K562 (cell line): ENCODE measurements around the gene C14orf180. TPM values are rescaled to one million over a fixed set of nuclear protein-coding genes. Genes with fewer than 3 reads are reported as not detected.

ENCODE experiments used
- ATAC-seq: fragments of 200-7000 bp; cut with Tn5 transposase; 3 replicates; pipeline ENCODE4 v1.9.1; 2020; ENCODE audit warnings: moderate library complexity
- BruUV-seq: library from RNA; stranded (reverse); fragments of 400-500 nt; replicated peaks from 2 replicates; lab custom pipeline; 2021; lab: Mats Ljungman, UMichigan
- CTCF ChIA-PET: fragments of 300-600 bp; formaldehyde crosslinking; extraction: SDS; loops from one replicate; lab custom pipeline; 2021; ENCODE audit warnings: low intra/inter-chr PET ratio; lab: Yijun Ruan, JAX
- POLR2A ChIA-PET: fragments of 300-600, 350-650 bp; sonication (Branson Sonifier 250); formaldehyde crosslinking; extraction: SDS; loops from one replicate; lab custom pipeline; 2021; ENCODE audit warnings: antibody characterized with exemption, inconsistent platforms; lab: Yijun Ruan, JAX
- DNase-seq, 4 experiments: peaks; one replicate each; pipeline versions ENCODE4 v3.0.0 to v3.0.0-alpha.2; 2011 to 2018; ENCODE audit warnings: low spot score in 3 of 4, mixed read lengths in 3 of 4; ENCODE audit errors: extremely low read depth in 1 of 4
- FAIRE-seq: peaks from 2 replicates; lab custom pipeline; 2011; peaks lifted over from hg19 to GRCh38; lab: Jason Lieb, UNC
- H2AFZ ChIP-seq: 2 replicates; pipeline ENCODE4 v1.6.0; 2011; ENCODE audit warnings: low read depth, low read length, control low read depth, inconsistent platforms
- H3K27ac ChIP-seq: fragments of 200-600 bp; 3 replicates; pipeline ENCODE4 v1.8.0; 2011; ENCODE audit warnings: low read depth, mild to moderate bottlenecking, control low read depth, inconsistent platforms, low read length, moderate library complexity, mixed read lengths; ENCODE audit errors: extremely low read depth
- H3K27me3 ChIP-seq, 2 experiments: fragments of 300-600 bp in 1 of 2; 2 replicates in 1 of 2; 3 replicates in 1 of 2; pipeline versions ENCODE4 v1.6.0 to v1.8.0; 2011; ENCODE audit warnings: inconsistent platforms in 2 of 2, low read length in 2 of 2, mild to moderate bottlenecking in 1 of 2, mixed read lengths in 1 of 2, moderate library complexity in 1 of 2; ENCODE audit not compliant: control insufficient read depth in 2 of 2, insufficient read depth in 2 of 2
- H3K36me3 ChIP-seq: fragments of 300-600 bp; 3 replicates; pipeline ENCODE4 v1.8.0; 2011; ENCODE audit warnings: mild to moderate bottlenecking, low read length, inconsistent platforms; ENCODE audit not compliant: control insufficient read depth, insufficient read depth
- H3K4me1 ChIP-seq, 2 experiments: fragments of 200-600 bp in 1 of 2; replicated peaks in 1 of 2; 2 replicates in 1 of 2; 3 replicates in 1 of 2; pipeline versions ENCODE4 v1.5.1 to v1.8.0; 2011; ENCODE audit warnings: inconsistent platforms in 2 of 2, low read length in 2 of 2, mild to moderate bottlenecking in 1 of 2, mixed read lengths in 1 of 2, moderate library complexity in 1 of 2; ENCODE audit not compliant: control insufficient read depth in 2 of 2, insufficient read depth in 2 of 2
- H3K4me2 ChIP-seq: 2 replicates; pipeline ENCODE4 v1.6.1; 2011; ENCODE audit warnings: low read length, control low read depth, inconsistent platforms, mixed read lengths; ENCODE audit not compliant: insufficient read depth
- H3K4me3 ChIP-seq: fragments of 200-600 bp; sonication (generic), shearing (Covaris generic); 2 replicates; pipeline ENCODE4 v1.5.1; 2016; ENCODE audit warnings: control low read depth, inconsistent platforms
- H3K79me2 ChIP-seq: fragments of 200-600 bp; 3 replicates; pipeline ENCODE4 v1.8.0; 2011; ENCODE audit warnings: low read length, inconsistent platforms; ENCODE audit not compliant: control insufficient read depth, insufficient read depth
- H3K9ac ChIP-seq, 2 experiments: 2 replicates each; pipeline versions ENCODE4 v1.6.0 to v1.6.1; 2011; ENCODE audit warnings: low read depth in 2 of 2, low read length in 2 of 2, control low read depth in 1 of 2, inconsistent platforms in 1 of 2, mild to moderate bottlenecking in 1 of 2, mixed read lengths in 1 of 2; ENCODE audit not compliant: insufficient read depth in 1 of 2
- H3K9me1 ChIP-seq: one replicate; pipeline ENCODE4 v1.6.0; 2011; ENCODE audit warnings: inconsistent platforms, mild to moderate bottlenecking, low read length, moderate library complexity; ENCODE audit not compliant: control insufficient read depth, insufficient read depth
- H3K9me3 ChIP-seq: replicated peaks from 2 replicates; pipeline ENCODE4 v1.5.1; 2011; ENCODE audit warnings: low read depth, low read length, inconsistent platforms; ENCODE audit not compliant: control insufficient read depth, insufficient read depth
- H4K20me1 ChIP-seq: replicated peaks from 2 replicates; pipeline ENCODE4 v1.6.1; 2011; ENCODE audit warnings: low read length, inconsistent platforms, mixed read lengths; ENCODE audit not compliant: control insufficient read depth, insufficient read depth
- CTCFL ChIP-seq: IDR thresholded peaks from 2 replicates; pipeline ENCODE4 v1.6.1; 2011; ENCODE audit warnings: borderline replicate concordance, low read depth, mild to moderate bottlenecking, moderate library complexity, low read length; ENCODE audit not compliant: insufficient read depth, poor library complexity, severe bottlenecking
- KHSRP ChIP-seq: fragments of 450-650 bp; IDR thresholded peaks from 2 replicates; pipeline ENCODE4 v1.6.1; 2017
- PHB ChIP-seq: fragments of 250-450 bp; sonication (Bioruptor Pico); IDR thresholded peaks from 2 replicates; pipeline ENCODE4 v1.5.0; 2021
- RBM15 ChIP-seq: fragments of 200-400 bp; formaldehyde crosslinking; IDR thresholded peaks from 2 replicates; pipeline ENCODE4 v1.6.1; 2018; ENCODE audit warnings: mild to moderate bottlenecking, low read length, moderate library complexity; ENCODE audit not compliant: insufficient read depth
- SP2 ChIP-seq: IDR thresholded peaks from 2 replicates; pipeline ENCODE4 v1.6.1; 2011; ENCODE audit warnings: mild to moderate bottlenecking, low read depth, low read length, moderate library complexity; ENCODE audit not compliant: poor library complexity, severe bottlenecking; ENCODE audit errors: extremely low read depth
- ZNF280A ChIP-seq: fragments of 450-650 bp; IDR thresholded peaks from 2 replicates; pipeline ENCODE4 v1.6.1; 2018; ENCODE audit warnings: mild to moderate bottlenecking, low read depth; ENCODE audit not compliant: partially characterized antibody
- ZNF398 ChIP-seq: fragments of 250-450 bp; sonication (Bioruptor Pico); IDR thresholded peaks from 2 replicates; pipeline ENCODE4 v1.8.0; 2021; ENCODE audit warnings: moderate library complexity, mild to moderate bottlenecking, inconsistent platforms
- WGBS: fragments of 100-300 bp; shearing (Covaris generic); methylation state at CpG from one replicate; pipeline ENCODE4 v1.1.6; 2016; ENCODE audit warnings: low coverage, mixed read lengths; ENCODE audit not compliant: insufficient coverage; ENCODE audit errors: missing lambda C conversion rate; 5-methylcytosine and 5-hydroxymethylcytosine counted together
- in situ Hi-C: fragments of 300-500 bp; cut with MboI; formaldehyde crosslinking; loops from 4 replicates; pipeline ENCODE4 v1.15.0; 2018; ENCODE audit warnings: inconsistent platforms, mixed read lengths
- intact Hi-C: fragments of 100-400 bp; cut with micrococcal nuclease; formaldehyde crosslinking; loops from 2 replicates; pipeline ENCODE4 v1.14.2; 2022
- polyA plus RNA-seq, 8 experiments: library from polyadenylated mRNA; depleted of rRNA in 4 of 8; stranded (reverse) in 5 of 8; unstranded in 3 of 8; fragments of >200 nt; fragmentation: Nextera tagmentation in 2 of 8; fragmentation: Illumina TruSeq in 1 of 8; extraction: Ambion mirVana in 2 of 8; extraction: Trizol in 1 of 8; gene quantifications; 2 replicates each; pipeline versions ENCODE4 v1.2.1 to v1.2.3, GENCODE V29; 2011 to 2014; ENCODE audit warnings: inconsistent platforms in 1 of 8, missing spikeins in 1 of 8
- total RNA-seq, 7 experiments: library from RNA; depleted of rRNA in 6 of 7; stranded (reverse); fragments of >200 nt in 6 of 7; fragmentation: Illumina TruSeq in 2 of 7; extraction: Trizol in 2 of 7; gene quantifications; 2 replicates each; pipeline versions ENCODE4 v1.2.1 to v1.2.3, GENCODE V29; 2011 to 2021; ENCODE audit warnings: low replicate concordance in 1 of 7

Gene C14orf180
- total and polyA plus RNA-seq, 9 of the 15 experiments (the other 6 are each of a cell fraction or from before 2014, with no cell fraction given), result not detected

- intact Hi-C loops (no loop called here), in situ Hi-C loops (no loop called here)
- Histone ChIP-seq H3K27me3 (peaks cover 0 to 9% of the 10 kb centered on the region in 2 experiments; a peak in 1 of 5 replicates), H3K9me1 (no peaks in the 10 kb centered on the region), H3K27ac (no peak overlapping the region), H3K4me1 (peaks cover 12 to 82% of the 10 kb centered on the region in 2 experiments), H3K79me2 (no peaks in the 10 kb centered on the region), H2AFZ (no peak overlapping the region), H3K9ac (no peak overlapping the region), H3K9me3 (no peaks in the 10 kb centered on the region), H3K36me3 (no peaks in the 10 kb centered on the region), H3K4me3 (no peak overlapping the region), H3K4me2 (no peak overlapping the region), H4K20me1 (no peaks in the 10 kb centered on the region; the same call in 1 of the 2 replicates)
- DNase-seq (no peak), FAIRE-seq (no peak), ATAC-seq (no peak; the same call in 2 of the 3 replicates)
- BruUV-seq, result no TSS peak
- WGBS, result 19% methylated on average over 6 of the region's 9 CpGs
- CTCF ChIA-PET, result no interaction called here
- POLR2A ChIA-PET, result interaction anchor here (0.7 to 2.0 kb wide), 2 partner anchors 8 to 28 kb away, joined by 3 to 7 read pairs; no protein-coding TSS in a partner anchor
- TF ChIP-seq ZNF398 (CRISPR knock-in tag), result no peak
- TF ChIP-seq KHSRP, result no peak
- TF ChIP-seq ZNF280A, result no peak
- TF ChIP-seq RBM15, result no peak
- no peak for TF ChIP-seq SP2
- no peak for TF ChIP-seq PHB
- no peak for TF ChIP-seq CTCFL
Measured at GRCh38 chr14:104576970-104577332, 2.6 kb upstream of the C14orf180 start.
